A549 (cell line): Measurements from ENCODE around the gene HCN3. TPM values are rescaled to one million over a fixed set of nuclear protein-coding genes. Genes with fewer than 3 reads are reported as not detected.

ENCODE experiments used
- ATAC-seq, 2 experiments: fragments of 200-7000 bp in 1 of 2; fragments of >200 bp in 1 of 2; cut with Nextera tagmentation in 1 of 2; cut with Tn5 transposase in 1 of 2; 3 replicates each; pipeline versions ENCODE4 v1.8.0 to v1.9.1; 2018 to 2020; ENCODE audit warnings: mild to moderate bottlenecking in 1 of 2, moderate library complexity in 1 of 2
- CTCF ChIA-PET: fragments of 300-600 bp; sonication (Branson Sonifier 250); formaldehyde crosslinking; extraction: SDS; loops from one replicate; lab custom pipeline; 2021; ENCODE audit warnings: antibody characterized with exemption, inconsistent platforms; lab: Yijun Ruan, JAX
- POLR2A ChIA-PET: fragments of 350-600 bp; formaldehyde crosslinking; extraction: SDS; loops from one replicate; lab custom pipeline; 2021; ENCODE audit warnings: antibody characterized with exemption, inconsistent platforms; lab: Yijun Ruan, JAX
- DNase-seq, 2 experiments: peaks; one replicate each; pipeline versions ENCODE4 v3.0.0 to v3.0.0-alpha.2; 2011 to 2016; ENCODE audit warnings: low read depth in 1 of 2, low spot score in 1 of 2
- FAIRE-seq: peaks from 2 replicates; lab custom pipeline; 2011; peaks lifted over from hg19 to GRCh38; lab: Jason Lieb, UNC
- H3K27ac ChIP-seq, 2 experiments: fragments of >200 bp; sonication (Bioruptor Twin); formaldehyde crosslinking; 3 replicates each; pipeline ENCODE4 v1.5.1; 2016 to 2017
- H3K4me1 ChIP-seq: fragments of >200 bp; sonication (Bioruptor Twin); formaldehyde crosslinking; 3 replicates; pipeline ENCODE4 v1.6.1; 2016
- H3K4me2 ChIP-seq: fragments of >200 bp; sonication (Bioruptor Twin); formaldehyde crosslinking; 3 replicates; pipeline ENCODE4 v1.6.1; 2016
- H3K4me3 ChIP-seq: fragments of >200 bp; sonication (Bioruptor Twin); formaldehyde crosslinking; 3 replicates; pipeline ENCODE4 v1.5.1; 2016
- H3K9me3 ChIP-seq: fragments of >200 bp; sonication (Bioruptor Twin); formaldehyde crosslinking; 3 replicates; pipeline ENCODE4 v1.6.1; 2016
- BHLHE40 ChIP-seq: IDR thresholded peaks from 2 replicates; pipeline ENCODE4 v1.6.1; 2012; ENCODE audit warnings: low read depth, low read length, inconsistent platforms
- CBX2 ChIP-seq: fragments of 200-600 bp; sonication (generic); IDR thresholded peaks from 2 replicates; pipeline ENCODE4 v1.6.1; 2016; ENCODE audit warnings: low read depth, mild to moderate bottlenecking, borderline replicate concordance
- CHD2 ChIP-seq: fragments of 150-350 bp; IDR thresholded peaks from 2 replicates; pipeline ENCODE4 v1.6.1; 2014; ENCODE audit warnings: low read length; ENCODE audit not compliant: partially characterized antibody
- CHD4 ChIP-seq: fragments of 200-600 bp; sonication (generic); IDR thresholded peaks from 2 replicates; pipeline ENCODE4 v1.6.1; 2016; ENCODE audit warnings: antibody characterized with exemption, mild to moderate bottlenecking, borderline replicate concordance
- EHF ChIP-seq: fragments of 250-450 bp; sonication (Bioruptor Pico); IDR thresholded peaks from 2 replicates; pipeline ENCODE4 v1.5.0; 2020; ENCODE audit warnings: mild to moderate bottlenecking
- FOSL2 ChIP-seq, 2 experiments: fragments of 450-650 bp in 1 of 2; fragments of >200 bp in 1 of 2; sonication (Bioruptor Twin) in 1 of 2; formaldehyde crosslinking; IDR thresholded peaks; 2 replicates each; pipeline versions ENCODE4 v1.5.0 to v1.6.1; 2016 to 2020; ENCODE audit warnings: mild to moderate bottlenecking in 1 of 2, moderate library complexity in 1 of 2
- HEYL ChIP-seq: fragments of 250-450 bp; sonication (Bioruptor Pico); IDR thresholded peaks from 2 replicates; pipeline ENCODE4 v1.8.0; 2021; ENCODE audit warnings: mild to moderate bottlenecking, moderate library complexity
- HMGXB4 ChIP-seq: fragments of 250-450 bp; sonication (Bioruptor Pico); IDR thresholded peaks from 2 replicates; pipeline ENCODE4 v1.5.0; 2021; ENCODE audit warnings: mild to moderate bottlenecking, moderate library complexity, borderline replicate concordance
- HOXA7 ChIP-seq: fragments of 250-450 bp; sonication (Bioruptor Pico); IDR thresholded peaks from 2 replicates; pipeline ENCODE4 v1.5.0; 2020; ENCODE audit warnings: mild to moderate bottlenecking, moderate library complexity
- KDM5A ChIP-seq: fragments of 200-600 bp; sonication (generic); IDR thresholded peaks from 2 replicates; pipeline ENCODE4 v1.6.1; 2016; ENCODE audit warnings: antibody characterized with exemption, mild to moderate bottlenecking
- MAZ ChIP-seq: fragments of 150-350 bp; IDR thresholded peaks from 2 replicates; pipeline ENCODE4 v1.6.1; 2014; ENCODE audit warnings: antibody characterized with exemption, low read depth, low read length, borderline replicate concordance
- NFE2L2 ChIP-seq: fragments of 150-350 bp; conservative IDR thresholded peaks from 2 replicates; pipeline ENCODE4 v1.6.1; 2014; ENCODE audit warnings: low read length
- PHF8 ChIP-seq: fragments of 200-600 bp; sonication (generic); IDR thresholded peaks from 2 replicates; pipeline ENCODE4 v1.6.1; 2016; ENCODE audit warnings: low read depth, mild to moderate bottlenecking, antibody characterized with exemption, moderate library complexity, borderline replicate concordance
- POLR2A ChIP-seq: IDR thresholded peaks from 2 replicates; pipeline ENCODE4 v1.6.1; 2012; ENCODE audit warnings: mild to moderate bottlenecking, low read length
- POLR2AphosphoS2 ChIP-seq: conservative IDR thresholded peaks from 2 replicates; pipeline ENCODE4 v1.6.1; 2012; ENCODE audit warnings: low read length, improper control_type of control experiment, inconsistent platforms
- RAD21 ChIP-seq, 2 experiments: fragments of >200 bp in 1 of 2; sonication (Bioruptor Twin) in 1 of 2; formaldehyde crosslinking in 1 of 2; IDR thresholded peaks in 1 of 2; conservative IDR thresholded peaks in 1 of 2; 2 replicates in 1 of 2; 3 replicates in 1 of 2; pipeline ENCODE4 v1.6.1; 2012 to 2018; ENCODE audit warnings: inconsistent platforms in 1 of 2
- RARB ChIP-seq: fragments of 250-450 bp; sonication (Bioruptor Pico); IDR thresholded peaks from 2 replicates; pipeline ENCODE4 v1.8.0; 2021; ENCODE audit warnings: mild to moderate bottlenecking, moderate library complexity
- RCOR1 ChIP-seq: fragments of 150-350 bp; IDR thresholded peaks from 2 replicates; pipeline ENCODE4 v1.6.1; 2014; ENCODE audit warnings: antibody characterized with exemption, low read length, low read depth
- RFX5 ChIP-seq: fragments of 450-650 bp; IDR thresholded peaks from 2 replicates; pipeline ENCODE4 v1.7.1; 2014; ENCODE audit warnings: antibody characterized with exemption, mild to moderate bottlenecking, moderate library complexity
- ZSCAN20 ChIP-seq: fragments of 250-450 bp; sonication (Bioruptor Pico); IDR thresholded peaks from 2 replicates; pipeline ENCODE4 v1.8.0; 2022; ENCODE audit warnings: mild to moderate bottlenecking, moderate library complexity
- WGBS: methylation state at CpG from one replicate; pipeline ENCODE4 v1.1.6; 2017; ENCODE audit errors: missing lambda C conversion rate; 5-methylcytosine and 5-hydroxymethylcytosine counted together
- polyA plus RNA-seq, 4 experiments: library from polyadenylated mRNA; depleted of rRNA in 3 of 4; stranded (reverse); fragments of >200 nt; fragmentation: RNase III in 1 of 4; extraction: RNeasy Plus Mini Kit Qiagen cat#74134 plus additional on column Dnase treatment in 1 of 4; gene quantifications; 2 replicates in 3 of 4; 3 replicates in 1 of 4; pipeline ENCODE4 v1.2.3, GENCODE V29; 2011 to 2017
- TF ChIP-seq, protein P1 (sequence below): IDR thresholded peaks from 2 replicates; pipeline ENCODE4 v1.6.1; 2012
- TF ChIP-seq, protein P2 (sequence below): fragments of 200-600 bp; sonication (generic); IDR thresholded peaks from 2 replicates; pipeline ENCODE4 v1.6.1; 2016; ENCODE audit warnings: antibody characterized with exemption, mild to moderate bottlenecking, moderate library complexity
- TF ChIP-seq, protein P3 (sequence below): IDR thresholded peaks from 2 replicates; pipeline ENCODE4 v1.6.1; 2012
- TF ChIP-seq, protein P4 (sequence below): fragments of 450-650 bp; IDR thresholded peaks from 2 replicates; pipeline ENCODE4 v1.6.1; 2014; ENCODE audit warnings: antibody characterized with exemption
- TF ChIP-seq, protein P5 (sequence below): fragments of >200 bp; sonication (Bioruptor Twin); formaldehyde crosslinking; IDR thresholded peaks from 3 replicates; pipeline ENCODE4 v1.6.1; 2016

HCN3 gene
- polyA plus RNA-seq, 2 of the 4 experiments (the other 2 are of a cell fraction) = 4.1 to 8.1 TPM

- no peak for TF ChIP-seq RCOR1
Measured at GRCh38 chr1:155307247-155307740, 30.0 kb downstream of the HCN3 start (continued).

- Histone ChIP-seq H3K4me3 (peak within 1 kb of the TSS; percentile 97), H3K27ac (peak within 1 kb of the TSS; percentile 93 to 95), H3K4me1 (peaks cover 27% of the 10 kb centered on the region), H3K9me3 (no peaks in the 10 kb centered on the region), H3K4me2 (peak within 1 kb of the TSS; percentile 100)
- ATAC-seq (peak; percentile 98), DNase-seq (peak; percentile 98 to 99), FAIRE-seq (peak; percentile 43)
- TF ChIP-seq CHD4 (no peak), CHD2 (peak; percentile 80), PHF8 (peak; percentile 64), RFX5 (0 out of 2 replicates have a peak, but pooled peaks have one; percentile 51), MAZ (no peak), CBX2 (no peak), RARB (CRISPR knock-in tag) (no peak), HEYL (CRISPR knock-in tag) (no peak), RAD21 (conservative IDR thresholded peaks at IDR 0.05 in 1 of 2, IDR thresholded peaks at IDR 0.05 in 1 of 2) (no peak), EHF (no peak), NFE2L2 (no peak), FOSL2 (IDR thresholded peaks at IDR 0.05) (no peak), FOSL2 (CRISPR knock-in tag; IDR thresholded peaks at IDR 0.05) (no peak), ZSCAN20 (CRISPR knock-in tag) (no peak), HMGXB4 (CRISPR knock-in tag) (no peak), KDM5A (0 out of 2 replicates have a peak, but pooled peaks have one; percentile 36), HOXA7 (CRISPR knock-in tag) (no peak), POLR2A (peak; percentile 74), POLR2AphosphoS2 (0 out of 2 replicates have a peak, but pooled peaks have one; percentile 15), BHLHE40 (no peak)
- TF ChIP-seq, protein P1, sequence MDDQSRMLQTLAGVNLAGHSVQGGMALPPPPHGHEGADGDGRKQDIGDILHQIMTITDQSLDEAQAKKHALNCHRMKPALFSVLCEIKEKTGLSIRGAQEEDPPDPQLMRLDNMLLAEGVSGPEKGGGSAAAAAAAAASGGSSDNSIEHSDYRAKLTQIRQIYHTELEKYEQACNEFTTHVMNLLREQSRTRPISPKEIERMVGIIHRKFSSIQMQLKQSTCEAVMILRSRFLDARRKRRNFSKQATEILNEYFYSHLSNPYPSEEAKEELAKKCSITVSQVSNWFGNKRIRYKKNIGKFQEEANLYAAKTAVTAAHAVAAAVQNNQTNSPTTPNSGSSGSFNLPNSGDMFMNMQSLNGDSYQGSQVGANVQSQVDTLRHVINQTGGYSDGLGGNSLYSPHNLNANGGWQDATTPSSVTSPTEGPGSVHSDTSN = no peak
- TF ChIP-seq, protein P2, sequence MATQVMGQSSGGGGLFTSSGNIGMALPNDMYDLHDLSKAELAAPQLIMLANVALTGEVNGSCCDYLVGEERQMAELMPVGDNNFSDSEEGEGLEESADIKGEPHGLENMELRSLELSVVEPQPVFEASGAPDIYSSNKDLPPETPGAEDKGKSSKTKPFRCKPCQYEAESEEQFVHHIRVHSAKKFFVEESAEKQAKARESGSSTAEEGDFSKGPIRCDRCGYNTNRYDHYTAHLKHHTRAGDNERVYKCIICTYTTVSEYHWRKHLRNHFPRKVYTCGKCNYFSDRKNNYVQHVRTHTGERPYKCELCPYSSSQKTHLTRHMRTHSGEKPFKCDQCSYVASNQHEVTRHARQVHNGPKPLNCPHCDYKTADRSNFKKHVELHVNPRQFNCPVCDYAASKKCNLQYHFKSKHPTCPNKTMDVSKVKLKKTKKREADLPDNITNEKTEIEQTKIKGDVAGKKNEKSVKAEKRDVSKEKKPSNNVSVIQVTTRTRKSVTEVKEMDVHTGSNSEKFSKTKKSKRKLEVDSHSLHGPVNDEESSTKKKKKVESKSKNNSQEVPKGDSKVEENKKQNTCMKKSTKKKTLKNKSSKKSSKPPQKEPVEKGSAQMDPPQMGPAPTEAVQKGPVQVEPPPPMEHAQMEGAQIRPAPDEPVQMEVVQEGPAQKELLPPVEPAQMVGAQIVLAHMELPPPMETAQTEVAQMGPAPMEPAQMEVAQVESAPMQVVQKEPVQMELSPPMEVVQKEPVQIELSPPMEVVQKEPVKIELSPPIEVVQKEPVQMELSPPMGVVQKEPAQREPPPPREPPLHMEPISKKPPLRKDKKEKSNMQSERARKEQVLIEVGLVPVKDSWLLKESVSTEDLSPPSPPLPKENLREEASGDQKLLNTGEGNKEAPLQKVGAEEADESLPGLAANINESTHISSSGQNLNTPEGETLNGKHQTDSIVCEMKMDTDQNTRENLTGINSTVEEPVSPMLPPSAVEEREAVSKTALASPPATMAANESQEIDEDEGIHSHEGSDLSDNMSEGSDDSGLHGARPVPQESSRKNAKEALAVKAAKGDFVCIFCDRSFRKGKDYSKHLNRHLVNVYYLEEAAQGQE = peak; percentile 77
- TF ChIP-seq, protein P3, sequence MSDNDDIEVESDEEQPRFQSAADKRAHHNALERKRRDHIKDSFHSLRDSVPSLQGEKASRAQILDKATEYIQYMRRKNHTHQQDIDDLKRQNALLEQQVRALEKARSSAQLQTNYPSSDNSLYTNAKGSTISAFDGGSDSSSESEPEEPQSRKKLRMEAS = no peak; the same call in 1 of the 2 replicates
- TF ChIP-seq, protein P4, sequence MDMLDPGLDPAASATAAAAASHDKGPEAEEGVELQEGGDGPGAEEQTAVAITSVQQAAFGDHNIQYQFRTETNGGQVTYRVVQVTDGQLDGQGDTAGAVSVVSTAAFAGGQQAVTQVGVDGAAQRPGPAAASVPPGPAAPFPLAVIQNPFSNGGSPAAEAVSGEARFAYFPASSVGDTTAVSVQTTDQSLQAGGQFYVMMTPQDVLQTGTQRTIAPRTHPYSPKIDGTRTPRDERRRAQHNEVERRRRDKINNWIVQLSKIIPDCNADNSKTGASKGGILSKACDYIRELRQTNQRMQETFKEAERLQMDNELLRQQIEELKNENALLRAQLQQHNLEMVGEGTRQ = peak; percentile 83
- TF ChIP-seq, protein P5, sequence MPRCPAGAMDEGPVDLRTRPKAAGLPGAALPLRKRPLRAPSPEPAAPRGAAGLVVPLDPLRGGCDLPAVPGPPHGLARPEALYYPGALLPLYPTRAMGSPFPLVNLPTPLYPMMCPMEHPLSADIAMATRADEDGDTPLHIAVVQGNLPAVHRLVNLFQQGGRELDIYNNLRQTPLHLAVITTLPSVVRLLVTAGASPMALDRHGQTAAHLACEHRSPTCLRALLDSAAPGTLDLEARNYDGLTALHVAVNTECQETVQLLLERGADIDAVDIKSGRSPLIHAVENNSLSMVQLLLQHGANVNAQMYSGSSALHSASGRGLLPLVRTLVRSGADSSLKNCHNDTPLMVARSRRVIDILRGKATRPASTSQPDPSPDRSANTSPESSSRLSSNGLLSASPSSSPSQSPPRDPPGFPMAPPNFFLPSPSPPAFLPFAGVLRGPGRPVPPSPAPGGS = peak; percentile 56; the same call in 1 of the 3 replicates
- WGBS = 2% methylated on average over 51 of the region's 51 CpGs
- ChIA-PET POLR2A (interaction anchor here (0.5 to 1.0 kb wide), 4 partner anchors 30 to 47 kb away, joined by 3 to 7 read pairs (median 3); partner anchors contain the start of gene SCAMP3), CTCF (interaction anchor here (0.6 to 7.1 kb wide), 11 partner anchors 14 to 287 kb away, joined by 3 to 54 read pairs (median 5); partner anchors contain the start of gene MTX1)
Measured at GRCh38 chr1:155308493-155309422, 31.5 kb downstream of the HCN3 start, which contains the start of gene FDPS. Gene FDPS (plus strand): TSS chr1:155308866. CDS start chr1:155309790, 924 bp downstream.
